Activated CD8-positive, alpha-beta memory T cell treated with anti-CD3 and anti-CD28 coated beads, Interleukin-2, amount 50 U/mL, for 24 hours (primary cell): ENCODE results near the gene GMCL1.
"Not testable (repeated sequence)": the region's sequence is repeated elsewhere in the genome, so short reads cannot be mapped to it uniquely, and the experiment has no call there.

Experiments
- DNase-seq: peaks from one replicate; pipeline ENCODE4 v3.0.0-alpha.2; 2020; ENCODE audit errors: extremely low read depth

GMCL1 gene, protein sequence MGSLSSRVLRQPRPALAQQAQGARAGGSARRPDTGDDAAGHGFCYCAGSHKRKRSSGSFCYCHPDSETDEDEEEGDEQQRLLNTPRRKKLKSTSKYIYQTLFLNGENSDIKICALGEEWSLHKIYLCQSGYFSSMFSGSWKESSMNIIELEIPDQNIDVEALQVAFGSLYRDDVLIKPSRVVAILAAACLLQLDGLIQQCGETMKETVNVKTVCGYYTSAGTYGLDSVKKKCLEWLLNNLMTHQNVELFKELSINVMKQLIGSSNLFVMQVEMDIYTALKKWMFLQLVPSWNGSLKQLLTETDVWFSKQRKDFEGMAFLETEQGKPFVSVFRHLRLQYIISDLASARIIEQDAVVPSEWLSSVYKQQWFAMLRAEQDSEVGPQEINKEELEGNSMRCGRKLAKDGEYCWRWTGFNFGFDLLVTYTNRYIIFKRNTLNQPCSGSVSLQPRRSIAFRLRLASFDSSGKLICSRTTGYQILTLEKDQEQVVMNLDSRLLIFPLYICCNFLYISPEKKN

DNA sequence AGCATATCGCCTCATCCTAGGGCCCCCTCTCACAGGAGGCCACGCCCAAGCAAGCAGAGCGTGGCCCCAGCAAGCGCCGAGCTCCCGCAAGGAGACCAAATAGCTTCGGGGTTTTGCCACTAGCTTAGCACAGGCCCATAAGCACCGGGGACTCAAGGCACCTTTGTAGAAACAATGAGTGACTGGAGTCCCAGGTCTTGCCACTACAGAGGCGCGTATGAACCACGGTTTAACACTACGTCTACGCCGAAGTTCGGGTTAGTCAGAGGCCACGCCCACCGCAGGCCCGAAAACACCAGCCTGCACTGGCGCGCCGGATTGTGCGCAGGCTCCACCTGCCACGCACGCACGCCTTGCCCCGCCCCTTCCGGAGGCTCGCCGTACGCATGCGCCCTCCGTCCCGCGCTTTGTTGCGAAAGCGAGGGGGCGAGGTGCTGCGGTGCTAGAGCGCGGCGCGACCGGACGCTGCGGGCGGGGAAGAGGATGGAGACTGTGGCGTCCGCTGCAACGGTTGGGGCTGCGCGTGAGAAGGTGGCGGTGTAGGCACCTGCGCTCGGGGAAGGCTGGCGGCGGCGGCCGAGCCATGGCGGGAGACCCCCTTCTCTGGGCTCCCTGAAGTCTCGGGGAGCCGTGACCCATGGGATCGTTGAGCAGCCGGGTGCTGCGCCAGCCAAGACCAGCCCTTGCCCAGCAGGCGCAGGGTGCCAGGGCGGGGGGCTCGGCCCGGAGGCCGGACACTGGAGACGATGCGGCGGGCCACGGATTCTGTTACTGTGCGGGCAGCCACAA is at the start of gene GMCL1:
Gene GMCL1, plus strand, starts transcription at position 405 of the 789 bp plus-strand sequence. Its CDS starts 233 bp downstream, at position 638.
- peak; percentile 95 for DNase-seq

- no peak for DNase-seq
Observed at GRCh38 chr2:69780921-69781320, 48.5 kb upstream of the GMCL1 start.

DNA sequence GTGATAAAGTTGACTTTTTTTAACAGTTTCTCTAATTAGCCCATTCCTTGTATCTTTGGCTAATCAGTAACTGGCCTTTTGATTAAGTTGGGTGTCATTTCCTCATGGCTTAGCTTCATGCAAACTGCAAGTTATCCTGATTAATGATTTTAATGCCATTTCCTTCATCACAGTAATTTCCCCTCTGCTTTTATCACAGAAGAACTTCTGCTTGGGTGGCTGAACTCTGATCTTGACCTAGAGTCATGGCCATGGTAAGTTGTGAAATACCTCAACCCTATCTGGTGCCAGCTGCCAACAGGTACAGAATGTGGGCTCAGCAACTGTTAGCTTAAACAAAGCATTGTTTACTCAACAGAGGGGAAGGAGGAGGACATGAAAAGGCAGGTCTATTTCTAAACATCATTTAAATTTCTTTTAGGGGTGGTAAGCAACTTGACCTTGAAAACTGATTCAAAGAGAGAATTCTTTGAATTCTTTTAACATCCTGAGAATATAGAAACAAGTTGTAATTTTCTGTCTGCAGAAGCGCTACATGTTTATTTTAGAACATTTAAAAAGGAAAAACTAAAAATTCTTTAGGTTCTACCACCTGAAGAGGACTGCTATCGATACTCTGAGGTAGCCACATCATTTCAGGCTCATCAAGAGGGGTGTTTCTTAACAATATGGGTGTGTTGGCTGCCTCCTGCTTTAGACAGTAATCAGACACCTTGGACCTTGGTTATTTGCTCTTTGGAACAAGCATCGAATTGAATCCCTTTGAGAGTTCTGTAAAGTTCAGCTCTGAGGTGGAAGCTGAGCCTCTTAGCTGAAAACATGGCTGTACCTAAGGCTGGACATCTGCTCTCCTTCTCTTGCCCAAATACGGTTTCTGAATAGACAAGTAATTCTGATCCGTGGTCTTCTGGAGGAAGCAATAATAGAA is 47.9 kb upstream of the GMCL1 start:
- DNase-seq, result no peak

GRCh38 chr2:69784228-69784627 is 45.2 kb upstream of the GMCL1 start:
- DNase-seq, result no peak

DNA sequence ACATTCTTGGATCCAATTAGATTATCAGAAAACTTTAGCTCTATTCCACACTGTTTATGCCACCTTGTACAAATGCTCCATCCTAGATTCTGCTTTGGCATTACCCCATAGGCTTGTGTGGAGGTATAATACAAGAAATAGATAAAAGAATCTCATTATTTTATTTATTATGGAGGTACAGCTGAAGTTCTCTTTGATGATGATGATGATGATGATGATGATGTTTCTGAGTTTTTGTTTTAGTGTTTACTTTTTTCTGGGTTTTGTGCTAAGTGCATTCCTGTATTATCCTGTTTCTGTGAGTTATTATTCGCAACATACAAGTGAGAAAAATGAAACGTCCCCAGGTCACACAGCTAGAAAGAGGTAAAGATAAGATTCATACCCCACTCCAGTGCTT is 44.1 kb upstream of the GMCL1 start:
- no peak for DNase-seq

- DNase-seq, result no peak
Observed at GRCh38 chr2:69786052-69786560, 43.4 kb upstream of the GMCL1 start.

DNA sequence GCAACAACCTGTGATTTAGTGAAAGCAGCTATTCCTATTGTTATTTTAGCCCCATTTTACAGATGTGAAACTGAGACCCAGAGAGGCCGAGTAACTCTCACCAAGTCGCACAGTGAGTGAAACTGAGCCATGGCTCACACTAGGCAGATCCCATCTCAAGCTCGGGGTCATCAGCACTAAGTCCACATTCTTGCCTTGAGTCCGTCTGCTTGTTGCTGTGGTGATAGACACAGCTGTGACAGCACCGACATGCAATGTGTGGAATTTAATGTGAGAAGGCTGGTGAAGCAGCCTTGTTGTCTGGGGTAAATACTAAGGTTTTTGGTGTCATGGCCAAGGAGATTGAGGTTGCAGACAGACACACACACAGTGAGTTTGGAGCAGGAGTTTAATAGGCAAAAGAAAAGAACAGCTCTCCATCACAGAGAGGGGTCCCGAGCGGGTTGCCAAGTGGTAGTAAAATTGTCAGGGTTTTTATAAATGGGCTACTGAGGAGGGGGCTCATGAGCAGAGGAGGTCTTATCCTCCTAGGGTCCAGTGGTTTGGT is 40.2 kb upstream of the GMCL1 start:
- no peak for DNase-seq

GRCh38 chr2:69789772-69790600 is 39.5 kb upstream of the GMCL1 start:
- no peak for DNase-seq

GRCh38 chr2:69790601-69790959 is 38.9 kb upstream of the GMCL1 start:
- no peak for DNase-seq

DNA sequence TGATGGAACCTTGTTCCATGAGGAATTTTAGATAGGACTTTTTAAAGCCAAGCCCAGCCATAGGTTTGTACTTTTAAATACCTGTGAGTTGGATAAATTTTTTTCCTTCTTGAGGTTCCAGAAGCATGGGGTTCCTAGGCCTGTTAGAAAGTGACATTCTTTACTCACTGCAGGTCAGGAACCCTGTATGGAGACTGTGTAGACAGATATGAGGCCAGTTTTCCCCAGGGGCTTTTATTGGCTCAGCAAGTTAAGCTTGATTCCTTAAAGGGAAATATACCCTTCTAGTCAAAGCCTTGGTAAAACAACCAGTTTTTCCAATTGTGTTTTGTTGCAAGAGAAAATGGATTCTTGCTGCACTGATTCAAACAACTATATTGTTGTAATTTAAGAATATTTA is 38.4 kb upstream of the GMCL1 start:
- no peak for DNase-seq

GRCh38 chr2:69796174-69796573 is 33.3 kb upstream of the GMCL1 start:
- DNase-seq, result no peak

DNA sequence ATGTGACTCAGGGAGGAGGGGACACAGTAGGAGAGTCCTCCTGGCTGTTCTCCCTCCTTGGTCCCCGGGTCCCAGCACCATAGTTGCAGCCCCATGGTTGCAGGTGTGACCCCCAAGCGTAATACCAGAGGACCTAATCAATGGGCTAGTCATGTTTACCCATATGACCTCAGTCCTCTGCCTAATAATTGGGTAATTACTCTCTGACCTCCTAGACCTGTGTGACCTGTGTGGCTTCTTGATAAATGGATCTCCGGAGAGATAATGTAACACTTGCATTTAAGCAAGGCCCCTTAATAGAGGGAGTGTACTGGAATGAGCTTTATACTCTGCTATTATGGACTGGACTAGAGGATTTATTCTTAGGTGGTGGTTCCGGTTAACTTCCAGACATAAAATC is 32.2 kb upstream of the GMCL1 start:
- DNase-seq, result no peak

DNA sequence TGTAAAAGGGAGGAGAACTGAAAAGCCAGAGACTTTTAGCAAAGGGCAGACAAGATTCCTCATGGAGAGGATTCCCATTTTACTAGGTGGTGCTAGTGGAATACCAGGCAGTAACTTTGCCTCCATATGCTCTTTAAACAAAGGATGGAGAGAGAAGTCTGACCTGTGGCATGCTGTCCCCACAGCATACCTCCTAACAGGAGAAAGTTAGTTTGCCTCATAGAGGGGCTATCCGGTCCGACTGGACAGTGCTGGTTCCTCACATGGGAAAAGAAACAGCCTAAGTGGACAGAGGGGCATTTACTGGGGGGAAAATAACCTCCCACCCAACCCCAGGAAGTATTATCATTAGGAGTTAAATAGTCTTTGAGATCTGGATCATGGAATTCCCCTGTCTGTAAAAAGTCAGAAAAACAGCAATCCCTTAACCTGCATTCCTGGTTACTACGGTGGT is 31.6 kb upstream of the GMCL1 start:
- DNase-seq, result no peak

DNA sequence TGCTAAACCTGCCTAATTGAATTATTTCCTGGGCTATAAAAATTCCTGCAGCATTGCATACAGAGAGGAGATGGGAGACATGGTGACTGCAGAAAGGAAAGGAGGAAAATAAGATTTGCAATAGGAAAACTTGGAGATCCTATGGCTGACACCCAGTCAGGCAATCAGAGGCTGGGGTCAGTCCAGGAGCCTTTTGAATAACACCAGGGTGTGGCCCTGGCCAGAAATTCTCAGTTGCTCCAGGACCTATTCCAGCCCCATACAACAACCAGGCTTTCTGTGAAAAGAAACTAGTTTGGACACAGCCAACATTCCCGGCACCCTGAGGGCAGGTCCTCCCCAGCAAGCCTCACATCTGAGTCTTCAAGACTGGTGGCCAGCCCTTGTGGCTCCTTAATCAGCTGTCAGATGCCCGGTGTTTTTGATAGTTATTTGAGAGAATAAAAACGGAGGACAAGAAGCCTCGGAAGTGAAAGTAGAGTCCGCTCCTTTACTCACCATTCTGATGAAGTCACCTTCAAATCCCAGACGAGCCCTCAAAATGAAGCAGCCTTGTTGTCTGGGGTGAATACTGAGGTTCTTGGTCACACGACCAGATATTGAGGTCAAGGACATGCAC is 31.1 kb upstream of the GMCL1 start:
- DNase-seq, result no peak

DNA sequence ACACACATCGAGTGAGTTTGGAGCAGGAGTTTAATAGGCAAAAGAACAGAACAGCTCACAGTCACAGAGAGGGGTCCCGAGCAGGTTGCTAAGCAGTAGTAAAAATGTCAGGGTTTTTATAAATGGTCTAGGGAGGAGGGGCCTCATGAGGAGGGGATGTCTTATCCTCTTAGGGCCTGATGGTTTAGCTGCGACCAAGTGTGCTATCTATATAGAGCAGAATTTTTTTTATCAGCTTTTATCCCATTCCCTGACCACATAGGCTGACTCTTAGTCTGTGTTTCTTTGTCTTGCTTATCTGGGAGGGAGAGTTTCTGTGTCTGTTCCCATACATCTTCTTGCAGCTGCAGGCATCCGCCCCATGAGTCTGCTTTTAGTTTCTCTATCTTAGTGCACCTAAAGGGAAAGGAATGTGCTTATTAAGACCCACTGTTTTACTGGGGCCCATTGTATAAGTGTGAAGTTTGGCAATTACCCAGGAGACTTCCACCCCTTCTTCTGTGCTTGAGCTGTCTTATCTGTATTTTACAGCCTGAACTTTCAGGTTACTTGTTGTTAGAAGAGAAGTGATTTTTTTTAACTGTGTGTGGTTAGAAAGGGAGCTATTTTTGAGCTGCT is 30.4 kb upstream of the GMCL1 start:
- DNase-seq, result no peak

DNA sequence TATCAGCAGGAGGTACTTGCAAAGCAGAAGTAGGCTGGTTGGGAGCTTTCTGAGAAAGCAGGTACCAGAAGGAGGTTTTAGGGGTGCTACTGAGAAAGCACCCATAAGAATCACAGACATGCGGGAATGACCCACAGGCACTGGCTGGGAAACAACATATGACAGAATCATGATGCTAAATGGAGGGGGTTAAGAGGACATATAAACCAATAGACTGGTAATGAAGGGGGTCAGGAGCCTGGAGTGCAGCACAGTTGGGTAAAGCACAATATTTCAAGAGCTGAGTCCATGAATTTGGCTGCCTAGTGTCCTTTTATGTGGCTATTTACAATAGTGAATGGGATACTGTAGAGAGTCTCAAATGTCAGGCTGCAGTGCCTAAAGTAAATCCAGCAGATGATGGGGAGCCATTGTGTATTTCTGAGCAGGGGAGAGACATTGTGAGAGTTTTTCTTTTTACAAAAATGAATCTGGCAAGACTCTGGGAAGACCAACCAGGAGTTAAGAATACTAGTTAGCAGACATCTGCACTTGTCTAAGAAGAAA is 27.6 kb upstream of the GMCL1 start:
- DNase-seq, result no peak

DNA sequence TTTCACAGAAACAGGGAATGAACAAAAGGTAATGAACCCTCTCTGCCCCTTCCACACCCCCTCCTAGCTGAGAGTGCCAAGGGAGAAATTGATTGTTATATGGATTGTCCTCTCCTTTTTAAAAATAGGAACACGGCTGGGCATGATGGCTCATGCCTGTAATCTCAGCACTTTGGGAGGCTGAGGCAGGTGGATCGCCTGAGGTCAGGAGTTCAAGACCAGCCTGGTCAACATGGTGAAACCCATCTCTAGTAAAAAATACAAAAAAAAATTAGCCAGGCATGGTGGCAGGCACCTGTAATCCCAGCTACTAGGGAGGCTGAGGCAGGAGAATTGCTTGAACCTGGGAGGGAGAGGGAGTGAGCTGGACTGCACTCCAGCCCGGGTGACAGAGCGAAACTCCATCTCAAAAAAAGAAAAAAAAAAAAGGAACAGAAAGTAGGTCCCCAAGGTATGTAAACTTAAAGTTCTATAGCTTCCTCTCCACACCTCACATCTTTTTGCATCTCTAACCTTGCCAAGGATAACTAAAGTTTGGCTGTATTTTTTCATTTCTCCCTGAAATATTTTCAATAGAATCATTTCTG is 26.6 kb upstream of the GMCL1 start:
- not testable (repeated sequence) for DNase-seq

GRCh38 chr2:69804416-69804815 is 25.0 kb upstream of the GMCL1 start:
- no peak for DNase-seq

GRCh38 chr2:69805887-69806286 is 23.6 kb upstream of the GMCL1 start:
- no peak for DNase-seq
